ENCODE data around the gene VMAC. TPM values are rescaled to one million over a fixed set of nuclear protein-coding genes. Genes with fewer than 3 reads are reported as not detected.

VMAC gene
- total RNA-seq, 1 donor from 2014 or later, result 4.3 TPM

GRCh38 chr19:5932609-5933262 lies 28.1 kb downstream of the VMAC start:
- no peak for DNase-seq (ENCODE audit: low read depth)
- Histone ChIP-seq H3K4me3 (ENCODE audit: low read depth, low read length) (no peak overlapping the region), H3K27me3 (ENCODE audit: control insufficient read depth, insufficient read depth, low read length) (no peaks in the 10 kb centered on the region), H3K36me3 (ENCODE audit: control insufficient read depth, insufficient read depth, low read length) (peaks cover 1% of the 10 kb centered on the region)
- TF ChIP-seq CTCF (IDR thresholded peaks at IDR 0.05; ENCODE audit: insufficient read depth, low read length, poor library complexity, severe bottlenecking), result no peak

- Histone ChIP-seq H3K27me3 (ENCODE audit: control insufficient read depth, insufficient read depth, low read length) (no peaks in the 10 kb centered on the region), H3K4me3 (ENCODE audit: low read depth, low read length) (no peak overlapping the region), H3K36me3 (ENCODE audit: control insufficient read depth, insufficient read depth, low read length) (no peaks in the 10 kb centered on the region)
- no peak for TF ChIP-seq CTCF (IDR thresholded peaks at IDR 0.05; ENCODE audit: insufficient read depth, low read length, poor library complexity, severe bottlenecking)
- DNase-seq (ENCODE audit: low read depth), result no peak
Observed at GRCh38 chr19:5933391-5934068, 28.9 kb downstream of the VMAC start.

GRCh38 chr19:5934069-5934401 lies 29.4 kb downstream of the VMAC start:
- H3K36me3 ChIP-seq (ENCODE audit: control insufficient read depth, insufficient read depth, low read length), result no peaks in the 10 kb centered on the region
- no peaks in the 10 kb centered on the region for H3K27me3 ChIP-seq (ENCODE audit: control insufficient read depth, insufficient read depth, low read length)
- no peak for DNase-seq (ENCODE audit: low read depth)
- no peak for TF ChIP-seq CTCF (IDR thresholded peaks at IDR 0.05; ENCODE audit: insufficient read depth, low read length, poor library complexity, severe bottlenecking)
- no peak overlapping the region for H3K4me3 ChIP-seq (ENCODE audit: low read depth, low read length)

- Histone ChIP-seq H3K36me3 (ENCODE audit: control insufficient read depth, insufficient read depth, low read length) (no peaks in the 10 kb centered on the region), H3K4me3 (ENCODE audit: low read depth, low read length) (no peak overlapping the region), H3K27me3 (ENCODE audit: control insufficient read depth, insufficient read depth, low read length) (no peaks in the 10 kb centered on the region)
- no peak for DNase-seq (ENCODE audit: low read depth)
- TF ChIP-seq CTCF (IDR thresholded peaks at IDR 0.05; ENCODE audit: insufficient read depth, low read length, poor library complexity, severe bottlenecking), result no peak
Observed at GRCh38 chr19:5934774-5935472, 30.3 kb downstream of the VMAC start.

GRCh38 chr19:5935473-5936291 lies 31.0 kb downstream of the VMAC start:
- DNase-seq (ENCODE audit: low read depth), result no peak
- no peak overlapping the region for H3K4me3 ChIP-seq (ENCODE audit: low read depth, low read length)

More at GRCh38 chr19:5935473-5936291, 31.0 kb downstream of the VMAC start:
- Histone ChIP-seq H3K27me3 (ENCODE audit: control insufficient read depth, insufficient read depth, low read length) (no peaks in the 10 kb centered on the region), H3K36me3 (ENCODE audit: control insufficient read depth, insufficient read depth, low read length) (no peaks in the 10 kb centered on the region)
- no peak for TF ChIP-seq CTCF (IDR thresholded peaks at IDR 0.05; ENCODE audit: insufficient read depth, low read length, poor library complexity, severe bottlenecking)
